GM19324 (cell line): ENCODE data around the gene CHI3L1.

ENCODE experiments used
- ATAC-seq: cut with Tn5 transposase; IDR thresholded peaks from one replicate; pipeline ENCODE4 v1.9.1; 2021; ENCODE audit warnings: mild to moderate bottlenecking, moderate library complexity; ENCODE audit not compliant: unreplicated experiment, low FRiP score

CHI3L1 gene

GRCh38 chr1:203153051-203153988, 33.2 kb downstream of the CHI3L1 start:
- no peak for ATAC-seq

DNA sequence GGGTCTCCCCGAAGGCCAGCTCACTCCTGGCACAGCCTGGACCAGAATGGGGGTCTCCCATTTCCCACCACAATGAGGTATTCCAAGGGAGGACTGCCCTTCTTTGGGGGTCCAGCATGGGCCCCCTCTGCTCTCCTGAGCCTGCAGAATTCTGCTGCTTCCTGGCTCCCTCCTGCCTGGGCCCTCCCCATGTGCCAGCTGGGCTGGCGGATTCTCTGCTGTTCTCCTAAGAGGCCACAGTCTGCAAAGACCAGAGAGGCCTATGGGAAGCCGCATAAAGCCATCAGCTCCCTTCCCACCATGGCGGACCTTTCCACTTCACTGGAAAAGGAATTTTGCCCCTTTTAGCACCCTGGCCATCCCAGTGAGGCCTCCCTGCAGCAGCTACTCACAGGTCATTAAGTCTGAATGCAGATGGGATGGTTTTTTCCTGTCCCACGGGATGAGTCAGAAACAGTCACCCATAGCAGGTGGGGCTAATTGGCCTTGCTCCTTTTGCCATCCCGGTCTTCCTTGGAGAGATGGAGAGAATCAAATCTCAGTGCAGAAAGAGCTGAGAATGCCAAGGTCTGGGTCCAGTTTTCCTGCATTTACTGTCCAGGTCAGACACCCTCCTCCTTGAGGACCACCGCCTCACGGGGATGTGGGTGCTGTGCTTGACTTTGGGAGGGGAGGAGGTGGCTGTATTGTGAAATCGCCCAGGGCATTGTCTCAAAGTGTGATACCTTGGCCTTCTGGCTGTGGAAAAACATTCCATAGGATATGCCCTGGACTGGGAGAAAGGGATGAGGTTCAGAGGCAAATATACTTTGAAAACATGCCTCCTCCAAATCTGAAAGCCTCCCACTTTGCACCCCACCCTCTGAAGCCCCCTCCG, 34.1 kb downstream of the CHI3L1 start:
- ATAC-seq = no peak

DNA sequence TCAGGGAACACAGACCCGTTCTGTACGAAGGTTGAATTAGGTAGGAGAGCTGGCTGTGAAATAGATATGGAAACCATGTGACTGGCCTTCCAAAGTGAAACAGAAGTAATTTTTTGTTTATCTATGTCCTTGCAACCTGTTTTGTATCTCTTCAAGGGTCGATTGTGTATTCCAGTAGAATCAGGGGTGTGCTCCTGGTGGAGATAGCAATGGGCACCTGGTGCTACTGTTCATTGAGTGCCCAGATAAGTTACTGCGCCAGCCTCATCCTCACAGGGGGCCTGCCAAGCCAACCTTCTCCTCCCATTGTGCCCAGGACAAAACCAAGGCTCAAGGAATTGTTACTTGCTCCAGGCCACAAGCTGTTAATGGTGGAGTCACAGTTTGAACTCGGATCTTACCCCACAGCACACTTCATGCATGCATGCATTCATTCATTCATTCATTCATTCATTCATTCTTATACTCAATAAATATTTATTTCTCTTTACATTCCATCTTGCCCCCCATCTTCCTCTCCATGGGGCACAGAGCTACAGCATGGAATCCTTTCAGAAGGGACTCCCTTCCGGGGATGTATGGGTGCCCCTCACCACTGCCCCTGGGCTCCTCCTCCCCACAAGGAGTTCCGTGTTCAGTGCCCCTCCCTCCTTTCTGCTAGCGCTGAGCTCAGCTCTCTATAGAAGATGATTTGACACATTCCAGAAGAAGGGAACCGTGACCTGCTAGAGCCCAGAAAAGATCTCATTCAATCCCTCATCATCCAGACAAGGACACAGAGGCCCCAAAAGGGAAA, 34.9 kb downstream of the CHI3L1 start:
- ATAC-seq = no peak

DNA sequence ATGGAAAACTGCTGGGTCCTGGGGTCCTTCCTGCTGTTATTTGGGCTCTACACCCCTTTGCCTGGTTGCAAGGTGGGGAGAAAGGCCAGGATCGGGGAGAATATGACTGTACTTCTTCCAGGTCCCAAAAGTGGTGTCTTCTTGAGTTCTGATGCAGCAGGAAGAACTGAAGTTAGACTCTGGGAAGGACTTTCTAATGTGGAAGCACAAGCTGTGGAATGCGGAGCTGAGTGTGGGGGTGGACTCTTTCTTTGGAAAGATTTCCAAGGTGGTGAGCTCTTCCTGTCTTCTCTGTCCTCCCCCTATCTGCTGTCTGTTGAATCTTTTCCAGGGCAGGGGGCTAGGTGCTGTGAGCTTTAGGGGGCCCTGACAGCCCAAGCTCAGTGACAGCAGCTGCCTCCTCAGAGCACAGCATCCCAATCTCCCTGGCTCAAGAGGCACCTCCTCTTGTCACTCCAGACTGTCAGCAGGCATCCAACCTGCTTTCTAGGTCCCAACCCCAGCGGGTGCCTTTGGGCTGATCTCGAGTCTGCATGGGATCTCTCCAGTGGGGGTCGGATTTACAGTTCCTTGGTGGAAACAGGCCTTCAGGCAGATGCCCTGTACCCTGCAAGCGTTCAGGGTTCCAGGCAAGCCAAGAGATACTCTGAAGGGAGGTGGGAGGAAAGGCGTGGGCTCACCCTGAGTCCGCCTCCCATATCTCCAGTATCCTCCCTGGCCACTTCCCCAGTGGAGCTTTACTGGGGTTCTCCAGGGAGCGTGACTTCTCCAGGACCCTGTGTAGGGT, 35.8 kb downstream of the CHI3L1 start:
- ATAC-seq = no peak

GRCh38 chr1:203149188-203149840, 37.2 kb downstream of the CHI3L1 start:
- ATAC-seq = no peak

- no peak for ATAC-seq
Observed at GRCh38 chr1:203148579-203148978, 37.9 kb downstream of the CHI3L1 start.

DNA sequence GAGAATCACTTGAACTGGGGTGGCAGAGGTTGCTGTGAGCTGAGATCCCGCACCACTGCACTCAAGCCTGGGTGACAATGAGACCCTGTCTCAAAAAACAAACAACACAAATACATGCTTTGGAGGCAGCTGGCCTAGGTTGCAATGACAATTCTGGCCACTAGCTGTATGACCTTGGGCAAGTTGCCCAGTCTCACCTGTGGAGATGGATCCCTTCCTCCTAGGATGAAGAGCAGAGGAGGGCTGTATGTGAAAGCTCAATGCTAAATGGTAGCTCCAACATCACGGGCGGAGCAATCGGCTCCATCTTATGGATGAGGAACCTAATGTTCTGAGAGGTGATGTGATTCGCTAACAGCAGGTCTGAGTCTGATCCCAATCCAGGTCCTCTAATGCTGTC, 38.4 kb downstream of the CHI3L1 start:
- ATAC-seq = no peak

DNA sequence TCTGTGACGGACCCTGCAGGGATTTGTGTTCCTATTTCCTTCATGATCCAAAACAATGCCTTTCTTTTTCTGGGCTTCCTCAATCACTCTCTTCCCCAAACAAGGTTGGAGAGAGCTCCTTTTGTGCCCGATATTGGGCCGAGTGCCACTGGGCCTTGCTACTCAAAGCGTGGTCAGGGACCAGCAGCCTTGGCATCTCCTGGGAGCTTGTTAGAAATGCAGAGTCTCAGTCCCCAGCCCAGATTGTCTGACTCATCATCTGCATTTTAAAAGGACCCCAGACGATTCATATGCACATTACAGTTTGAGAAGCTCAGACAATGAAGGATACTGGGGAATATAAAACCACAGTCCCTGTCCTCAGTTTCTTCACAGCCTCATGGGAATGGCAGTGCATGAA, 39.1 kb downstream of the CHI3L1 start:
- ATAC-seq = no peak

GRCh38 chr1:203146537-203146936, 40.0 kb downstream of the CHI3L1 start:
- ATAC-seq = no peak

GRCh38 chr1:203146042-203146369, 40.5 kb downstream of the CHI3L1 start:
- ATAC-seq = no peak

GRCh38 chr1:203145321-203146041, 41.0 kb downstream of the CHI3L1 start:
- ATAC-seq = no peak

DNA sequence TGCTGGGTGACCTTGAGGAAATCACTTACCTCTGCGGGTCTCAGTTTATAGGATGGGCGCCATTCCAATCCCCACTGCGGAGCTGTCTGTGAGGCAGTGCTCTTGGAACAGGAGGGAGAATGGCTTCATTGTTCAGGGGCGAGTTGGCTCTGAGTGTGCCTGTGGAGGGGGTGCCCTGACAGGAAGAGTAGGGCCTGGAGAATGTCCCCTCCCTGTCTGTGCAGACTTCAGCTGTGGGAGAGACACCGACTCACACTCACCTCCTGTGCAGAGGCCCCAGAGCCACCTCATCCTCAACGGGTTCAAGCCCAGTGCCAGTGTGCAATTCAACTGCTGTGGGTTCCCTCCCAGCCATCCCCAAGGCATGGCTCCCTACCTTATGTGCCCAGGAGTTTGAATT, 41.8 kb downstream of the CHI3L1 start:
- no peak for ATAC-seq

GRCh38 chr1:203143641-203144040, 42.9 kb downstream of the CHI3L1 start:
- ATAC-seq = no peak

DNA sequence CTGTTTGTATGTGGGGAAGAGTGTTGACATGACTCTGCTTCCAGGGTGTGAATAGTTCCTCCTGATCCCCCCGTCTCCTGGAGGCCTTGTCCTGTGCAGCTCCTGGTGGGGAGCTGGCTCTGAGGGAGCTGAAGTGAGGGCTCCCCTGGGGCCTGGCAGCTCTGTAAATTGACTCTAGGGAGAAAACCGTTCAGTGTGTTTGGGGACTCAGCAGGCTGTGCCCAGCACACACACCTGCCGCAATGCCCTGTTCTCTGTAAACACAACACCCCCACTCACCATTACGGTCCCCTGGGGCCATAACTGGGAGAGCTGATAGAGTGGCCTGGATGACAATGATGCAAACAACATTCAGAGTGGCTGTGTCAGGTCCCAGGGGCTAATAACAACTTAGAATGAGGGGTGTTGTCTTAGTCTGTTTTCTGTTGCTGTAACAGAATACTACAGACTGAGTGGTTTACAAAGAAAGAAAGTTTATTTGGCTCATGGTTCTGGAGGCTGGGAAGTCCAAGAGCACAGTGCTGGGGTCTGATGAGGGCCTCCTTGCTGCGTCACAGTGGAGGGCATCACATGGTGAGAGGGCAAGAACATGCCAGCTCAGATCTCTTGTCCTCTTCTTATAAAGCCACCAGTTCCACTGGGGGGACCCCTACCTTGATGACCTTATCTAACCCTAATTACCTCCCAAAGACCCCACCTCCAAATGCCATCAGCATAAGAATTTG, 43.7 kb downstream of the CHI3L1 start:
- ATAC-seq = no peak

GRCh38 chr1:203142124-203142523, 44.4 kb downstream of the CHI3L1 start:
- ATAC-seq = no peak

GRCh38 chr1:203140743-203141520, 45.6 kb downstream of the CHI3L1 start:
- no peak for ATAC-seq

GRCh38 chr1:203139976-203140475, 46.5 kb downstream of the CHI3L1 start:
- ATAC-seq = no peak
